HG03460 (cell line): ENCODE data around the gene PPP1R9B.

Source experiments
- ATAC-seq: cut with Tn5 transposase; IDR thresholded peaks from one replicate; pipeline ENCODE4 v1.9.1; 2021; ENCODE audit not compliant: unreplicated experiment

The PPP1R9B gene

DNA sequence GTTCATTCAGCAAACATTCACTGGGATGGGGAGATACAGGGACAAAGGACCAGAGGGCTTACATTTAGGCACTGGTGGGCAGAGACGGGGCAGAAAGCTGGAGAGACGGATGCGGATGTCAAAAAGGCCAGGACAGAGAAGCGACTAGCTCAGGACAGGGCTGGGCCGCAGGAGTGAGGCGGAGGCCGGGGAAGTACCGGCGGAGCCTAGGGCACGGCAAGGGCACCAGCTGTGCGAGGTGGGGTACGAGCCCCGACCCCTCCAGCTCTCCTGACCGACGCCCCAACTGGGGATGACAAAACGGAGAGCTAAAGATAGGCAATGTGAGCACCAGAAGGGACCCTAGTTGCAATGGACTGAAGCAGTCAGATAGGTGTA is 11.4 kb upstream of the PPP1R9B start:
- ATAC-seq = no peak

DNA sequence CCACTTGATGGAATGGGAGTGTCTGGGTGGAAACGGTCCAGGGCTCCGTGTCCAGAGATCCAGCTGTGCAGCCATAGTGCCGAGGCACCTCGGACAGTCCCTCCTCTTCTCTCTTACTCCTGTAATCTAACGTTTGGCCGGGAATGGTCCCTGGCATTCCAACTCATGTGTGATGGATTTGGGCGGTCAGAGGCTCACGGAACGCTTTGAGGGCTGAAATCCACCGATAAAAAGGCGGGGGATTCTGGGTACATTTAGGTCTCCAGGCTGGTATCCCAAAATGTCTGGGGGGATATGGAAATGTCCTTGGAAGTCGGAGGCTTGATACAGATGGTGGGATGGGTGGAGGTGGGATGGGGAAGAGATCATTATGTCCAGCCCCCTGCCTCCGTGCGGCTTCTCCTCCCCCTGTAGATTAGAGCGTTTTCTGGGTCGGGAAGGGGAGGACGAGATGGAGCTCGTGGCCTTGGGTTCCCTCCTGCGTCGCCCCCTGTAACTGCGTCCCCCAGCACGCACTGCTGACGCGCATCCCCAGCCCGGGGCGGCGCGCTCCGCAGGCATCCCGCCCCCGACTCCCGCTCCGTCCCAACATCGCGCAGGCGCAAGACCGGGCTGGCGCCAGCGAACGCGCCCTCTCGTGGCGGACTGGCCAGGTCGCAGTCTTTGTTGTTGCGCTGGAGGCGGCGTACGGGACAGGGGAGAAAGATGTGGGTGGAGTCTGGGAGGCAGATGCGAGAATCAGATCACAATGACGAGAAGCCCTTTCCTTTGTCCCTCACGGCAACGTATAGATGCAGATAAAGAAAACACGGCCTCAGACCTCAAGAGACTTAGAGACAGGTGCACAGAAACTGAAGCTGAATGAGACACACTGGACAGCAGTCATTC is 10.8 kb upstream of the PPP1R9B start:
- peak; percentile 69 for ATAC-seq

DNA sequence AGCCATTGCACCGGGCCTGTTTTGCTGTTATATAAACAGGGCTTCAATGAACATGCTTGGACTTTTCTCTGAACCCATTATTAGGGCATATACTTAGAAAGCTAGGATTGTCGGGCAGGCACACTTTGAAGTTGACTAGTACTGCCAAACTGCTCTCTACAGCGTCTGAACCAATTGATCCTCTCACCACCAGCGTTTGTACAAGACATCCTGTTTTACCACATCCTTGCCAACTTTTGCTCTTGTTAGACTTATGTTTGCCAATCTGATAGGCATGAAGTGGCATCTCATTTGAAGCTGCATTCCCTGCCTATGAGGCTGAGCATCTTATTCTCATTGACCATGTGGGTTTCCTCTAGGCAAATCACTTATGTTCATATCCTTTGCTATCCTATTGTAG is 7.4 kb upstream of the PPP1R9B start:
- no peak for ATAC-seq

DNA sequence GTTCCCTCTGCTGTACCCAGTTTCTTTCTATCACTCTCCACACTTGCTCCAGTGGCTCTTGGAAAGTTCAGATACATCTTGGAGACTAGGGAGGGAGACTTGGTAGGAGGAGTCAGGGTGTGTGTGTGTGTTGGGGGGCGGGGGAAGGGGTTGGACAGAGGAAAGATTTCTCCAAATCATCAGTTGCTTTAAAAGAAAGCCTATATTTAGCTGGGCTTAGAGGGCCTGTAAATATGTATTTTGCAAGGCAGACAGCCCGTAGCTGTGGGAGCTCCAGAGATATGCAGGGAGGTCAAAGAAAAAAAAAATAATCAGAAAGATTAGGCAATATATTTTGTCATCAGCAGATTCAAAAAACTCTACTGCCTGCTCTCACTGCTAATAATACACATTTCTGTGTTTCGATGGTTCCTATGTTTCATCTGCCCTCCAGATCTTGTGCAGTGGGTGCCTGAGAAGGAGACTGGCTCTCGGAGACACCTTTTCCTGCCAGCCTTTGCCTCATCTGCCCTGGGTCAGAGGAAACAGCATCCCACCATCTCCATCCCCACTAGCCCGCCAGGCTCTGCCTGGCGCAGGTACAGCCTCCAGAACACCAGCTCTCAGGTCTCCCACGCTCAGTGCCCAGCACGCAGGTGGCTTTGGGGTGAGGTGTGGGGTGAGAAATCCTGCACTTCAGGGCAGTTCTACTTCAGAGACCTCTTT is 4.8 kb upstream of the PPP1R9B start:
- no peak for ATAC-seq

DNA sequence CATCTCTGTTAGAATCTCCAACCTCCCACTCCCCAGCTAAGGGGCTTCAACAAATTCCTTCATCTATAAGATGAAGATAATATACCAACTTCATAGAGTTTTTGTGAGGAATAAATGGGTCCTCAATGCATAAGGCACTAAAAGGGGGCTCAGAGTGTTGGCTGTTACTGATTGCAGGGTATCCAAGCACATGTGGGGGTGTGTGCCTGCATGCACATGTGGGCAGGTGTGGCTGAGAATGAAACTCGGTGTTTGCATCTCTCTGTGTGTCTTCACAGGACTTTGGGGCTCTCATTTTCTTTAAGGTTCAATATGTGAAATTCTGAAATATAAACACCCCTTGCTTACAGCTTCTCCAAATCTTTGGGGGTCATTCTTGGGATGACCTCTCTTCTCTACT is 4.1 kb upstream of the PPP1R9B start:
- ATAC-seq = no peak

DNA sequence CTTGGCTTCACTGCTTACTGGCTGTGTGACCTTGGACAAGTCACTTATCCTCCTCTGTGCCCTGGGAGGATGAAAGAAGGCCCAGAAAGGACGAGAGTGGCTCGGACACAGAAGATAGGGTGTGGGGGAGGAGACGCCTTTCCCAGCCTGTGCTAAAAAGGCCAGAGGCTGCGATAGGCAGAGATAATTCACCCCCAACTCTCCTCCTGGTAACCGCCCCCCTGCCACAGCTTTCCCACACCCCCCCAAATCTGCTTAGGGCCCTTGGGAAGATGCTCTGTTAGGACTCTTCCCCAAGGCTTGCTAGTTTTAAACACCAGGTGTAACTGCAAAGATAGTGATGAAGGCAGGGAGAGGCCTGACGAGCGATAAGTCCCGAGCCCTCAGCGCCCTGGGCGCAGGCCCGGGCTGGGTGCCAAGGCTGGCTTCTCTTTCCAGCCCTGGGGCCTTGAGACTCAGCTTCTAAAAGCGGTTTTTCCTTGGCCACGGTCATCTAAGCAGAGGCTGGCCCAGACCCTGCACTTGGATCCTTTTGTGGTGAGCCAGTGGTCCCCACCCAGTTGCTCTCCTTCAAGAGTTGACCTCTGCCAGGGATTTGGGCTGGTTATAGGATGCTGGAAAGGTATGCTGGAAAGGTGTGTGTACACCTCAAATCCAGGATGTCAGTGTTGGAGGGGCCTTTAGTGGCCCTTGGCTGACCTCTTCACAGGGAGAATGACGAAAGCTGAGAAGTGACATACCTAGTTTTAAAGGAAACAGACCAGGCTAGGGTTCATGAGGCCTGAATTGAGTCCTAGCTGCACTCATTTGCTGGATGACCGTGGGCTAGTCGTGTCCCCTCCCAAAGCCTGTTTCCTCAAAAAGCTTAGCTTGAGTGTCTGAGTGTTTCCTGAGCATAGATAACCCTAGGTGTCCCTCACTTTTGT is 3.4 kb upstream of the PPP1R9B start:
- ATAC-seq = no peak

DNA sequence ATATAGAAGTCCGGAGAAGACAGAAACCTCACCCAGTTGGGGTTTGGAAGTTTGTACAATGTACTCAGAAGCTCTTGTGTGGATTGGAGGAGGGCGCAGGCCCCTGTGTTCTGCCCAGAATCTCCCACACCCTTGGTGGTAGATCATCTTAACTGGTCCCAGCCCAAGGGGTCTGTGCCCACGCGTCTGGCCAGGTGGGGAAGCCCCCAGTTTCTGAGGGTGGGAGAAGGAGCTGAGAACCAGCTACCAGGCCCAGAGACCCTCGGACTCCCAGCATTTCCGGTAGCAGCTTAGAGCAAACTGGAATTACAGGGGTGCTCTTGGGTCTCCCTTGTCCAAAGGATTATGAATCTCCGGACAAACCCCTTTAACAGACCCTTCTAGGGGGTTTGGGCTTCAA is 2.3 kb upstream of the PPP1R9B start:
- ATAC-seq = no peak

DNA sequence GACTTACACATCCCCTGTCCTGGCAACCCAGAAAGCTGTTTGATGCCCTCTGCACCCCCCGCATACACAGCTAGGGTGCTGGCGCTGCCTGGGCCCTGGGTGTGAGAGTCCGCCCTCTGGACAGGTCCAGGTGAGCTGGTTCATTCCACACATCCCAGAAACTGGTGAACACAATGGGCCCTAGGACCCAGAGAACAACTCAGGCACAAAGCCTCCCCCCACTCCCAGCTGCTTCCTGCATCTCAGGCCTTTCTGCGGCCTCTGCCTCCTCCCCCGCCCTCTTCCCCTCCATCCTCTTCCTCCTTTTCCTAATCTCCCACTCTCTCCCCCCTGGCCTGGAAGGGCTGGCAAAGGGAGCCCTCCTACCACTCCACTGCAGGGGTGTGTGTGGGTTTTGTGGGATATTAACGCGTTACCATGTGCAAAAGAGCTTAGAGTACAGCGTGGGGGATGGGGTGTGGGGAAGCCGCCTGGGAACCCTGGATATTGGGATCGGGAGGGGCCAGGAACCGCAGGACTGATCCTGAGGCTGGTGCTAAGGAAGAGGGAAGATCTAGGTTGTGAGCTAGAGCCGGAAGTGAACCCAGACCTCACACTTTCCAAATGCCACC is 1.6 kb upstream of the PPP1R9B start:
- ATAC-seq = no peak

DNA sequence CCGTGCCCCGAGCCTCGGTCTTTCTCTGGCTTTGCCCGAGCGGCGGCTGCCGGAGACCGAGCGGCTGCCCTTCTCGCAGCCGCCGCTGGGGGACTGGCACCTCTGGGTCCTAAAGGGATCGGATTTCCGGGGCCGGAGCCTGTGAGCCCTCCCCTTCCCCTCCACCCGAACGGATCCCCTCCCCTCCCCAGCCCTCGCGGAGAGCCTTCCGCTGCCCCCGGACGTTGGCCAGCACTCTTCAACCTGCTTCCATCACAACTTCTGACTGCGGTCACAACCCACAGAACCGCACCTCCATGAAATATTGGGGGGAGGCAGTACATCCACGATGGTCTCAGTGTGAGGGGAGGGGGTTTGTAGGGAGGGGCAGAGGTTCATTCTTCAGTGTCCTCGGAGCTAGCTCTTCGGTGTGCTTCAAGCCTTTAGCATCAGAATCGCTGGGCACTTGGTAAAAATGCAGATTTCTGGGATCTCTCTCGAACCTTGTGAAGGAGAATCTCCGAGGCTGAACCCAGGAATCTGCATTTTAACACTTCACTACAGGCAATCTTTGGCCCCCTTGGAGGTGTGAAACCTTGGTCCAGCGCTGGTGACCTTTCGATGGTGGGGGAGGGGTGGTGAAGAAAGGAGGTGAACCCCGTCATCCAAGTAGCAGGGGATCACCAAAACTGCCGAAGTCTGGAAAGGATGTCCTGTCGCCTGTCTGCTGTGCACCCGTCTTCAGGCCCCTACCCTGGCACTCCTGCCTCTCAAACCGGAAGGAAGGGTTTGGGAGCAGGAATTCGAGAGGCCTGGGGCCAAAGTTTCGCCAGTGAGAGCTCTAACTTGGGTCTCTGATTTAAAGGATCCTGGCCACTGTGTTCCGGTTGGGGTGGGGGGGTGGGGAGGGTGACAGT is 812 bp upstream of the PPP1R9B start:
- peak; percentile 31 for ATAC-seq

DNA sequence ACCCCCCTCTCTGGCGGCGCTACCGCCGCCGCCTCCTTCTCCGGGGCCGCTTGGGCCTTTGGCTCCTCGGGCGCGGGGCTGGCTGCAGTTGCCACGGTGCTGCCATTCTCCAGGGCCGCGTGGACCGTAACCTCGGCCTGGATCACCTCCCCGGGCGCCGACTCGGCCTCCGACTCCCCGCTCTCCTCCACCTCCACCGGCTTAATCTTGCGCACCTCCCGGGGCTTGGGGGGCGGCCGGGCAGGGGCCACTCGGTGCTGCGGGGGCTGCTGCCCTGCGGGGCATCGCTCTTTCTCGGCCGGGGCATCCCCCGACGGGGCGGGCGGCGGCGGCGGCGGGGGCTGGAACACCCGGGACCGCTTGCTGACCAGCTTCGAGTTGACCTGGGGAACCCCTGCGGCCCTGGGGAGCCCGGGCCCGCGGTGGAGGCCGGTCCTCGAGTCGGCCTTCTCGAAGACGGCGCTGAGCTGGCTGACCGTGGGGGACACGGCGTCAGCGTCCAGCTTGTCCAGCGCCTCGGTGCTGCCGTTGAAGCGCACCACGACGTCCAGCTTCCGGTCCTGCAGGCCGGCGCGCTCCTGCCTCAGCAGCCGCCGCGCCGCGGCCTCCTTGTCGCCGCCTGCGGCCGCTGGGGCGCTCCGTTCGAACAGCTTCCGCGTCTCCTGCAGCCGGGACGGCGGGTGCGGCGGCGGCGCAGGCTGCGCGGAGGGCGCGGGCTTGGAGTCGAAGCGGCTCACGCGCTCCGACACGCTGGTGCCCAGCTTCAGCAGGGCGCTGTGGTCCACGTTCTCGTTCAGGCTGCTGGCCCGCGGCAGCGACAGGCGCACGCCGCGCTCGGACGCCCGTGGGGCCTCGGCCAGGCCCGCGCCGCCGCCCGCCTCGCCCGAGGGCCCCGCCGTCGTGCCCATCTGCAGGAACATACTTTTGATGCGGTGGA is 792 bp downstream of the PPP1R9B start:
- no peak for ATAC-seq

DNA sequence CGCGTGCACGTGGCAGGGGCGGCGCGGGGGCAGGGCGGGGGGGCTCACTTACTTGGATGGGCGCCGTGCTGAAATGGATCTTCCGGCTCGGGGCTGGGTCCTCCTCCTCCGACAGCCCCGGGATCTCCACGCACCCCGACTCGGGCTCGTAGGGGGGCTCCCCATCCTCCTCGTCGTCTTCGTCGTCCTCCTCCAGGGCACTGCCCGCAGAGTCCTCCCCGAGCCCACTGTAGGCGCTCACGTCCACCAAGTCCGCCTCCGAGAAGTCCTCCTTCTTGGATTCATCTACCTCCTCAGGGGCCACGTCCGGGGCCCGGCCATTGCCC is 1.4 kb downstream of the PPP1R9B start:
- no peak for ATAC-seq

DNA sequence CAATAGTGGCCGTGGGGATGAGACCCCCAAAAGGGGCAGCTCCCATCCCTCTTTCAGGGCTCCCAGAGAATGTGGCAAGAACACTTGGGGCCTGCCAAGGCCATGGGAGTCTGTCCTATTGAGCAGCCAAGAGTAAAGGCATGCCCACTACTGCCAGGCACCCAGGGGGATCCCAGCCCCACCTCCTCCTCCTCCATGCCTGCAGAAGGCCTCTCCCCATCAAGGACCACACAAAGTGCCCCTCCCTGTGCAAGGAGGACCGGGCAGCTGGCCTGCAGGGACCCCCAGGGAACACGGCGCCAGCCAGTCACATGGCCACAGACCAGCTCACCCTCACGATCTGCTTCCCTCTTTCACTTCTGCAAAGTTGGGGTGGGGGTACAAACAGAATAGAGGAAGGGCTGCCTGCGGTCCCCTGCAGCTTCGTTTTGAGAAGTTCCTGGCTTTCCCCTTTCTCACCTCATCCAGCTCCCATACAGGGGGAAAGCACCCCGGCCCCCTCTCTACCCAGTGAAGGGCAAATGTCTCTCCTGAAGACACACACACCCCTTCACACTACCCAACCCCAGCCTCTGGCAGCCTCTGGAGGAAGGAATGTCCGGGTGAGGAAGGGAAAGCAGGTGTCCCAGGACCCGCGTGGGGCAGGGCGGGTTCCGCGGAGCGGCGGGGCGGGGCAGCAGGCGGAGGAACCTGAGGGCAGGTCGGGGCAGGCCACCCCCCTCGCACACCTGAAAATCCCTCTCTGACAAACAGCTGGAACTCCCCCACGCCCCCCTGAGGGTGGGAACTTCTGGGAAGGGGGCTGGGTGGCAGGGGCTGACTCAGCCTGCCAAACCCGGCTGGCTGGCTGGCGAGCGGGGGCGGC is 2.0 kb downstream of the PPP1R9B start:
- ATAC-seq = peak; percentile 40

DNA sequence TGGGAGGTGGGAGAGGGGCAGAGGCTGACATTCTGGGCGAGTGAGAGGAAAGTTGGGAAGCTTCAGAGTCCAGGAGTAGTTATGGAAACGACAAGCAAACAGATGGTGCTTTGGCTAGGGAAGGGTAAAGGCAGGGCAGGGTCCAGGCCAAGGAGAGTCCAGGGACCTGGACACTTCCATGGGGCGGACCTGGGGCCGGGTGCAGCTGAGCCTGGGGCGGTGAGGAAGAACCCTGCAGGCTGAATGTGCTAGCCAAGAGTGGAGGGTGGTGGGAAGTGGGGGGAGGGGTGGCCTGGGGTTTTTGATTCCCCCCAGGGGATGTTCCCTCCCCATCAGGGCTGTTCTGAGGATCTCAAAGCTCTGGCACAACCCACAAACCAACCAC is 2.6 kb downstream of the PPP1R9B start:
- ATAC-seq = no peak

DNA sequence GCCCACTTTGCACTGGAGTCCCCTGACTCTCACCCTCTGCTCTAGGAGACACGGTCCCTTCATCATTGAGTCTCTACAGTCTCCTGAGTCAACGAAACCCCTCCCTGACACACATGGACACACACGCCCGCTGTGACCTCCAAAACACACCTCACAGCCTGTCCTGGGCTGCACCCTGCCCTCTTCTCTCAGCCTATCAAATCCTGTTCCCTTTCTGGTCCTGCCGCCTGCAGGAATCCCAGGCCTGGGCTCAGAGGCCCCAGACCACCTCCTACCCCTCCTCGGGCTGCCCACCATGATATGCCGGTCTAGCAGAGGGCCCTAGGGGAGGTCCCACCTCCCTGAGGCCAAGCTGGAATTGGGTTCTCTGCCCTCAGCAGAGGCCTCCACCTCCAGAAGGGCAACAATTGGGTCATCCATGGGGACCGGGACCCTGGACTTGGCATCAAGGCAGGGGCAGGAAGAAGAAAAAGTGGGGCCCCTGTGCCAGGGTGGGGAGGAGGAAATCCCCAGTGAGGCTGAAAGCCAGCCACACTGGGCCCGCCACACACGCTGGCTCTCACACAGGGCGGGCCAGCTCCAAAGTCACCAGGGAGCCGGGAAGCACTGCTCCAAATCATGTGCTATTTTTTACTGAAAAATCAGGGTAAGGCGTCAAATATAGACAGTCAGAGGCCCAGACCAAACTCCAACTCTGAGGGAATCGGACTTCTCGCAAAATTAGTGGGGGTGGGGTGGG is 3.4 kb downstream of the PPP1R9B start:
- no peak for ATAC-seq

DNA sequence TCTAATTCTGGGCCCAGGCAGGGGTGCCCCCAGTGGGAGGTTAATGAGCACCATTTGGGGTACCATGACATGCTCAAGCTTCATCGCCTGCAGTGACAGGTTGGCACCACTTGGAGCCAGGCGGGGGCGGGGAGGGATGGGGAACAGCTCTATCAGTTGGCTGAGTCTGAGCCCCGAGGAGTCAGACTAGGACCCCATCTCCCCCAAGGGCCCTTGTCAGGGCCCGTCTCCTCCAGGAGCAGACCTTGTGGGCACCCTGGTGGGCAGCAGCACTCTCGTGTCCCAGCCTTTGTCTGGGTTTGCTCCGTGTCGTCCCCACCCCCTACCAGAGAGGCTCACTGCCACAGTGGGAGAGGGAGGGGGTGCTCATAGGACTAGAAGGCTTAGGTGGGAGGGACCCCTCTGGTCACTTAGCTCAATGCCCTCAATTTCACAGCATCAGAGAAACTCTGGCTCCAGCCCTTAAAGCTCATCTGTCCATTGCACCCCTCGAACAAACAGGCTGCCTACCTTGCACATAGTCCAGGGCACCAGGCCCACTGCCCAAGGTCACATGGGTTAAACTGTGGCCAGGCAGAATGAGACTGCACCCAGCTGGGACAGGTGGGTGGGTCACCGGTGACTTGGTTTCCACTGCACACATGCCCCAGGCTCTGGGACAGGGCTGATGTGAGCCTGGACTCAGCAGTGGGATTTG is 4.1 kb downstream of the PPP1R9B start:
- no peak for ATAC-seq

DNA sequence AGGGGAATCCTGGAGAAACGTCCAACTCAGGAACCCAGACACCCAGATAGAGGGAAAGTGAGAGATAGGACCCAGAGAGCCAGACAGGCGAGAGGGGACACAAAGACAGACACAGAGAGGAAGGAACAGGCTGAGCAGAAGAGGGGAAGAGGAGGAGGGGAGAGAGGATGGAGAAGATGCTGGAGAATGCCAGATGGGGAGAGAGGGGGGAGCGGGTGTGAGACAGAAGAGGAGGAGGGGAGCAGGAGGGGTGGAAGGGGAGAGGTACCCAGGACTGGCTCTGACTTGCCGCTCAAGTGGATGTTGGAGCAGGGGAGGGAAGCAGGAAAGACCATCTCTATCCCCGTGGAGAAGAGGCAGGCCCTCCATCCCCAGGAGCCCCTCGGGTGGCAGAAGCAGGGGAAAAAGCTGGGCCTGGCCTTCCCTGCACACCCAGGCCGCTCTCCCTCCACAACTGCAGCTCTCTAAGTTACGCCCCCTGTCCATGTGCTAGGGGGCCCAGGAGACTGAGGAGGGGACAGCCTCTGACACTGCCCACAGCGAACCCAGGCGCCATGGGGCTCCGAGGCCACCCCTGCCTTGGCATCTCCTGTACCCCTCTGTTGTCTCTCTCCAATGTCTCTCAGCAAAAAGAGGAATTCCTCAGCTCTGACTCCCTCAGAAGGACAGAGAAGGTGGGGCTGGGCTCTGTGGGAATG is 4.8 kb downstream of the PPP1R9B start:
- ATAC-seq = no peak
